Measurements from ENCODE around the gene RUFY3. TPM values are rescaled to one million over a fixed set of nuclear protein-coding genes. Genes with fewer than 3 reads are reported as not detected.
A peak's percentile ranks its signal among the peaks of the same experiment; 100 is the strongest.

Gene RUFY3
- total RNA-seq, 1 experiment from 2014 or later, result 48.0 TPM

GRCh38 chr4:70703619-70704214 lies 18.0 kb upstream of the RUFY3 start:
- H3K4me1 ChIP-seq (ENCODE audit: insufficient read depth, low read length), result no peaks in the 10 kb centered on the region; the same call in 1 of the 2 replicates
- H2BK20ac ChIP-seq (ENCODE audit: low read depth, low read length, poor library complexity, severe bottlenecking), result no peak overlapping the region
- H3K79me2 ChIP-seq (ENCODE audit: insufficient read depth, low read length), result no peaks in the 10 kb centered on the region
- H2BK5ac ChIP-seq (ENCODE audit: insufficient read length, low read length), result no peak overlapping the region
- H3K27me3 Mint-ChIP-seq (ENCODE audit: low read depth), result no peaks in the 10 kb centered on the region
- peaks cover 13 to 15% of the 10 kb centered on the region in 2 experiments for H3K4me1 Mint-ChIP-seq
- H3K27me3 ChIP-seq (ENCODE audit: insufficient read depth, low read length), result no peaks in the 10 kb centered on the region
- H3K4me2 ChIP-seq (ENCODE audit: insufficient read depth, insufficient read length, low read length), result peak overlapping the region; percentile 70
- no peak for TF ChIP-seq CTCF (conservative IDR thresholded peaks at IDR 0.05)
- H3K23ac ChIP-seq (ENCODE audit: insufficient read length, low read depth, low read length), result no peak overlapping the region
- no CpG with 5 or more reads among the region's 11 CpGs for WGBS (ENCODE audit: extremely low coverage, insufficient read length, low lambda C conversion rate)
- no peak overlapping the region for H2AK5ac ChIP-seq (ENCODE audit: insufficient read length, low read length)
- no peaks in the 10 kb centered on the region for H3K36me3 Mint-ChIP-seq (ENCODE audit: insufficient read depth in 1 of 3, low read depth in 3 of 3)
- H2BK15ac ChIP-seq (ENCODE audit: low read depth, low read length), result no peak overlapping the region
- no peak for DNase-seq
- no peak overlapping the region for H4K91ac ChIP-seq (ENCODE audit: insufficient read length, low read depth, low read length)
- no peak overlapping the region for H3K56ac ChIP-seq (ENCODE audit: insufficient read length, low read depth, low read length)
- no peak overlapping the region for H4K5ac ChIP-seq (ENCODE audit: insufficient read length, low read depth, low read length)
- no peaks in the 10 kb centered on the region for H3K23me2 ChIP-seq (ENCODE audit: insufficient read length, low read depth, low read length, poor library complexity, severe bottlenecking)
- no peak overlapping the region for H3K18ac ChIP-seq (ENCODE audit: insufficient read length, low read depth, low read length)
- no peaks in the 10 kb centered on the region for H3K9me3 ChIP-seq (ENCODE audit: control insufficient read depth, low read depth, low read length)
- peak overlapping the region; percentile 64 for H3K9ac ChIP-seq (ENCODE audit: extremely low read depth, insufficient read length, low read length)
- peak overlapping the region; percentile 86 to 93 for H3K4me3 Mint-ChIP-seq
- no peak overlapping the region for H3T11ph ChIP-seq (ENCODE audit: low read length)
- H3K27ac Mint-ChIP-seq, result peak overlapping the region; percentile 92 to 97 (median 93)
- H2BK12ac ChIP-seq (ENCODE audit: insufficient read length, low read depth, low read length), result no peak overlapping the region
- no peak overlapping the region for H3K27ac ChIP-seq (ENCODE audit: insufficient read length, low read depth, low read length)
- H3K9me3 Mint-ChIP-seq, result no peaks in the 10 kb centered on the region
- no peak overlapping the region for H2AFZ ChIP-seq (ENCODE audit: low read length)
- H2BK120ac ChIP-seq (ENCODE audit: low read depth, low read length, poor library complexity, severe bottlenecking), result no peak overlapping the region
- no peaks in the 10 kb centered on the region for H3K79me1 ChIP-seq (ENCODE audit: insufficient read depth, low read depth, low read length, poor library complexity, severe bottlenecking)
- H3K14ac ChIP-seq (ENCODE audit: insufficient read depth, low read length), result no peak overlapping the region
- H4K8ac ChIP-seq (replicated peaks; ENCODE audit: insufficient read length, low read depth, low read length), result no peak overlapping the region
- H4K20me1 ChIP-seq (ENCODE audit: control insufficient read depth, insufficient read depth, insufficient read length), result no peaks in the 10 kb centered on the region
- no peak overlapping the region for H3K4ac ChIP-seq (ENCODE audit: low read depth, low read length)

Data from H9 (cell line).